ENCODE results near the gene APOC3. TPM values are rescaled to one million over a fixed set of nuclear protein-coding genes. Genes with fewer than 3 reads are reported as not detected.

APOC3 gene
- total and polyA plus RNA-seq, 2 of the 4 experiments (the other 2 are of a cell fraction) = not detected

DNA sequence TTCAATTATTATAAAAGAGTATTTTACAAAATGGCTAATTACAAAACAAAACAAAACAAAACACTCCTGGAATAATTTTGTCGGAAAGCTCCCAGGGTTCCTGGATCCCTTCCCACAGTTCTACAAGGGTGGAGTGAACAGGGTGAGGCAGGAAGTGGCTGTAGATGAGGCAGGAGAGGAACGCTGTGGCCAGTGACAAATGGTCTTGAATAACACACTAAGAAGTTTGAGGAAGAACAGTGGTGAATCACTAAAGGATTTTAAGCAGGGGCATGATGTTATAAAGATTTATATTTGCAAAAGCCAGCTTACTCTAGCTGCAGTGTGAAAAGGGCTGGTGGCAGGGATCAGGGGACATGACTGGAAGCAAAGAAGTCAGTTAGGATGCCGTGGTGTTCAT, 41.5 kb downstream of the APOC3 start (continued):
- TF ChIP-seq RCOR1 (IDR thresholded peaks at IDR 0.05; ENCODE audit: insufficient replicate concordance, low read length) = no peak

DNA sequence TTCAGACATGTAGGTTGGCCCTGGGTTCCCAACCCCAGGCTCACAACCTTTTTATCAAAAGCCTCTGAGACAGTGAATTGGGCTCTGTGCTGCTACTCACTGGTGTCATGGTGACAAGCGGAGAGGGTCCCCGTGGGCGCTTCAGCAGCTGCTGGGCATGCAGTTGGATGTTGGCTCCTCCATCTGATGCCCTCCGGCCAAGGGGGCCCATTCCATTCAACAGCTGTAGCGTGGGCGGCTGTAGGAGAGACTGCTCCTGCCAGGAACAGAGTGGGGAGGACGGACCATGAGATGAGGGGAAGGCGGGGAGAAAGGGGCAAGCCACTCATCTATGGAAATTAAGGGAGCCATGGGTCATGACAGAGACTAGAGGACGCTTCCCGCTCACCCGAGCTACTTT, 43.7 kb downstream of the APOC3 start:
- CTCF ChIA-PET = interaction anchor here (2.3 kb wide), 1 partner anchor 232 kb away, joined by 7 read pairs; no protein-coding TSS in a partner anchor

More for the DNA sequence above, 43.7 kb downstream of the APOC3 start:
- Histone ChIP-seq H4K91ac (ENCODE audit: insufficient read depth, low read depth, low read length) (no peak overlapping the region), H3K23ac (ENCODE audit: low read depth, low read length) (no peak overlapping the region), H2BK120ac (ENCODE audit: low read depth, low read length) (no peak overlapping the region), H3K9me1 (ENCODE audit: insufficient read depth, low read length) (peaks cover 19% of the 10 kb centered on the region), H2BK5ac (ENCODE audit: low read depth, low read length, poor library complexity, severe bottlenecking) (no peak overlapping the region), H3K56ac (ENCODE audit: extremely low read depth, insufficient read depth, low read length) (no peak overlapping the region), H3K4me1 (ENCODE audit: control insufficient read depth, insufficient read depth, low read length) (peaks cover 2% of the 10 kb centered on the region; the same call in 1 of the 2 replicates), H3K18ac (ENCODE audit: low read depth, low read length) (no peak overlapping the region), H2AK9ac (replicated peaks; ENCODE audit: low read depth, low read length, poor library complexity) (no peak overlapping the region), H2BK20ac (ENCODE audit: low read depth, low read length) (no peak overlapping the region), H2AFZ (replicated peaks; ENCODE audit: low read length, poor library complexity) (no peak overlapping the region), H3K27me3 (ENCODE audit: control insufficient read depth, insufficient read depth, low read length) (no peaks in the 10 kb centered on the region), H2BK15ac (ENCODE audit: low read depth, low read length) (no peak overlapping the region), H3K4ac (ENCODE audit: low read depth, low read length) (no peak overlapping the region), H3K14ac (replicated peaks; ENCODE audit: low read depth, low read length) (no peak overlapping the region), H3K79me1 (ENCODE audit: low read depth in 1 of 2, low read length in 2 of 2) (peaks cover 3 to 13% of the 10 kb centered on the region in 2 experiments; a peak in 3 of 4 replicates), H4K5ac (ENCODE audit: low read depth, low read length) (no peak overlapping the region), H3K4me2 (ENCODE audit: low read depth, low read length) (no peak overlapping the region), H3K4me3 (ENCODE audit: insufficient read depth, low read depth, low read length) (no peak overlapping the region), H3K9ac (ENCODE audit: low read depth, low read length) (no peak overlapping the region), H3K36me3 (ENCODE audit: control insufficient read depth, insufficient read depth, low read length) (peaks cover 32% of the 10 kb centered on the region), H3K27ac (ENCODE audit: insufficient read depth, low read length) (no peak overlapping the region), H4K8ac (ENCODE audit: low read depth in 2 of 2, low read length in 2 of 2) (no peak overlapping the region), H2AK5ac (ENCODE audit: low read depth, low read length) (no peak overlapping the region), H3K9me3 (ENCODE audit: control insufficient read depth, insufficient read depth, low read length) (no peaks in the 10 kb centered on the region), H4K20me1 (ENCODE audit: insufficient read depth, low read length) (no peaks in the 10 kb centered on the region)
- no TSS peak for BruUV-seq (replicated peaks)
- 80% methylated on average over 1 of the region's 11 CpGs; no CpG with 5 or more reads in 1 of the 2 experiments for WGBS, 2 experiments (ENCODE audit: extremely low coverage in 2 of 2, insufficient read length in 1 of 2)
- DNase-seq = no peak
- intact Hi-C loops (cut with micrococcal nuclease) (loop anchor here (5.0 kb wide), 1 partner anchor 81 kb away; the partner anchor contains the start of gene APOA5), dilution Hi-C loops (cut with HindIII; ENCODE audit: low sequenced_read_pairs, unreplicated experiment) (no loop called here), in situ Hi-C loops (cut with MboI; ENCODE audit: low sequenced_read_pairs) (loop anchor here (10.0 kb wide), 1 partner anchor 351 kb away; no protein-coding TSS in a partner anchor)
- no peak for ATAC-seq (ENCODE audit: low read depth)
- TF ChIP-seq RAD21 (IDR thresholded peaks at IDR 0.05; ENCODE audit: low read length) (no peak), MAFK (IDR thresholded peaks at IDR 0.05; ENCODE audit: low read depth, low read length) (no peak), FOS (IDR thresholded peaks at IDR 0.05; ENCODE audit: low read depth, low read length) (no peak), BHLHE40 (IDR thresholded peaks at IDR 0.05; ENCODE audit: low read depth, low read length) (no peak), POLR2A (IDR thresholded peaks at IDR 0.05; ENCODE audit: low read depth, low read length) (no peak), MAZ (IDR thresholded peaks at IDR 0.05; ENCODE audit: borderline replicate concordance, low read depth, low read length) (no peak), RFX5 (IDR thresholded peaks at IDR 0.05; ENCODE audit: low read depth, low read length) (no peak), CEBPB (IDR thresholded peaks at IDR 0.05; ENCODE audit: low read depth, low read length) (no peak), SMC3 (IDR thresholded peaks at IDR 0.05; ENCODE audit: low read depth, low read length) (no peak), NFE2L2 (IDR thresholded peaks at IDR 0.05; ENCODE audit: low read depth, low read length) (no peak)
- TF ChIP-seq, protein P1, sequence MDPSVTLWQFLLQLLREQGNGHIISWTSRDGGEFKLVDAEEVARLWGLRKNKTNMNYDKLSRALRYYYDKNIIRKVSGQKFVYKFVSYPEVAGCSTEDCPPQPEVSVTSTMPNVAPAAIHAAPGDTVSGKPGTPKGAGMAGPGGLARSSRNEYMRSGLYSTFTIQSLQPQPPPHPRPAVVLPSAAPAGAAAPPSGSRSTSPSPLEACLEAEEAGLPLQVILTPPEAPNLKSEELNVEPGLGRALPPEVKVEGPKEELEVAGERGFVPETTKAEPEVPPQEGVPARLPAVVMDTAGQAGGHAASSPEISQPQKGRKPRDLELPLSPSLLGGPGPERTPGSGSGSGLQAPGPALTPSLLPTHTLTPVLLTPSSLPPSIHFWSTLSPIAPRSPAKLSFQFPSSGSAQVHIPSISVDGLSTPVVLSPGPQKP (IDR thresholded peaks at IDR 0.05; ENCODE audit: borderline replicate concordance, low read depth, low read length) = no peak
- POLR2A ChIA-PET (ENCODE audit: unreplicated experiment) = no interaction called here
